ENCODE results near the gene TCHP.
A peak's percentile ranks its signal among the peaks of the same experiment; 100 is the strongest.
"Not testable (repeated sequence)": the region's sequence is repeated elsewhere in the genome, so short reads cannot be mapped to it uniquely, and the experiment has no call there.

The TCHP gene, protein sequence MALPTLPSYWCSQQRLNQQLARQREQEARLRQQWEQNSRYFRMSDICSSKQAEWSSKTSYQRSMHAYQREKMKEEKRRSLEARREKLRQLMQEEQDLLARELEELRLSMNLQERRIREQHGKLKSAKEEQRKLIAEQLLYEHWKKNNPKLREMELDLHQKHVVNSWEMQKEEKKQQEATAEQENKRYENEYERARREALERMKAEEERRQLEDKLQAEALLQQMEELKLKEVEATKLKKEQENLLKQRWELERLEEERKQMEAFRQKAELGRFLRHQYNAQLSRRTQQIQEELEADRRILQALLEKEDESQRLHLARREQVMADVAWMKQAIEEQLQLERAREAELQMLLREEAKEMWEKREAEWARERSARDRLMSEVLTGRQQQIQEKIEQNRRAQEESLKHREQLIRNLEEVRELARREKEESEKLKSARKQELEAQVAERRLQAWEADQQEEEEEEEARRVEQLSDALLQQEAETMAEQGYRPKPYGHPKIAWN

DNA sequence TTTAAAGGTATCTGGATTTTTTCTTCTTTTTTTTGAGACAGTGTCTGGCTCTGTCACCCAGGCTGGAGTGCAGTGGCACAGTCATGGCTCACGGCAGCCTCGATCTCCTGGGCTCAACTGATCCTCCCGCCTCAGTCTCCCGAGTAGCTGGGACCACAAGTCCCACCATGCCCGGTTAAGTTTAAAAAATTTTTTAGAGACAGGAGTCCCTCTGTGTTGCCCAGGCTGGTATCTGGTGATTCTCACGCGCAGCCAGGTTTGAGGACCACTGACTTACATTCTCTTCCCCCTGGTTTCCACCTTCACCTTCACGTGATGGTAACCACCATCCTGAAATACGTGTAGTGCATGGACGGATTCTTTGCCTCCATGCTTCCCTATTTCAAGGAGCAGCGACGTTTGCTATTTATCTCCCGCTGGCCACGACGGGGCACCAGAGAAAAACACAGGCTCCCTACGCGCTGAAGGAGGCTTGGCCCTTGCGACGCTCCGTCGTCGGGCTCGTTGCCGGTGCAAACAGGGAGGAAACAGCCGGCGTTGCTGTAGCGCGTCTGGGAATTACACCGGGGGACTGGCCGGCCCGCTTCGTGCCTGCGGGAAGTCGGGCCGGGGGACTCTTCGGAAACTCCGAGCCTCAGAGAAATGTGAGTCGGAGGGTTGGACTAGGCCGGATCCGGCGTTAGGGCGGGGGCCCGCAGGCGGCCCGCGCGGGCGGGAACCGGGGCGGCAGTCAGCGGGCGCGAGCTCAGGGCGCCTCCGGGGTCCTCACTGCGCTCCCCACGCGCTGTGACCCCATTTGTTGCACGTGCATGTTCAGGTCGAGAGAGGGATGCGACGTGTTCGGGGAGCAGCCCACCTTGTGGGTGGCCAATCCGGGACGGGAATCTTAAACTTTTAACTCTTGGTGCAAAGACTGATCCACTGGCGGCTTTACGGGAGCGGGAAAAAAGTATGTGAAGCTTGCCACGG, at the start of gene TCHP:
Gene TCHP, plus strand, starts transcription at position 492 of the 969 bp plus-strand sequence. CDS start 2,753 bp downstream, outside the sequence.
- DNase-seq = peak; percentile 83 to 85

DNA sequence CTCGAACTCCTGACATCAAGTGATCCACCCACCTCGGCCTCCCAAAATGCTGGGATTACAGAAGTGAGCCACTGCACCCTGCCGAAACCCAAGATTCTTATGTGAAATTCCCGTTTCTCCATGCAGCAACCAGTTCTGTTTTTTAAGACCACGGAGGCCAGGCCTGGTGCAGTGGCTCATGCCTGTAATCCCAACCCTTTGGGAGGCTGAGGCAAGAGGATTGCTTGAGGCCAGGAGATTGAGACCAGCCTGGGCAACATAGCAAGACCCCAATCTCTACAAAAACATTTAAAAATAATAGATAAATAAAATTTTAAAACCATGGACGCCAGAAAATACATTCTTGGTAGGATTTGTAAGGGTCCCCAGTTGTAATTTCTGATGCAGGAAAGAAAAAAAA, 49.6 kb upstream of the TCHP start:
- DNase-seq = not testable (repeated sequence)

DNA sequence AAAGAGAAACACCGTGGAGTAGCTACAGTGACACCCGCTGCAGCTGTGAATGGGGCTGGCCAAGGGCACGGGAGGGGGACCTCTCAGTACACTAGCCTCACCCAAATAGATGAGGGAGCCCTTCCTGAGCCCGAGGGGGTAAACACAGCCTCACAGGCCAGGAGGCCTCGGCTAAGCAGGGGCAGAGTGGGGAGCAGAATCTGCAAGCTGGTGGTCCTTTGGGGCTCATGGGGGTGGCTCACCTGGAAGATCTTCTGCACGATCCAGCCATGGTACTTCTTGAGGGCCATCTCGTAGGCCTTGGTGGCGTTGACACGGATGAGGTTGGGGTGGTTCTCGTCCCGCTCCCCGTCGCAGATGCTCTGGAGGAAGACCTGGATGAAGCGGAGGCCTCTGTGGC, 44.7 kb upstream of the TCHP start:
- DNase-seq = no peak

DNA sequence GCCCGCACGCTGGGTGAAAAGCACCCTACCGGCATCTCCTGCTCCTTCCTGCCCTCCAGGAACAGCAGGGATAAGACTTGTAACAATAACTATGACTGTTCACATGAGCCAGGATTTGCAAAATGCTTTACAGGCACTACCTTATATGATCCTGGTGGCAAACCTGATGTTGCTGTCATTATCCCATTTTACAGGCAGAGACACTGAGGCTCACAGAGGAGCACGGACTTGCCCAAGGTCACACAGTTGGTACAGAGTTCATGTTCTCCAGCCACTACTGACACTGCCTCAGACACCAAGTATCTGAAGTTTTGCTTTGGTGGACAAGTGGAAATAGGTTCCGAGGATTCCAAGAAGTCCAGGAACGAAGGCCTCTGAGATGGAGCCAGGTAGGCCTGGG, 42.4 kb upstream of the TCHP start:
- DNase-seq = no peak

DNA sequence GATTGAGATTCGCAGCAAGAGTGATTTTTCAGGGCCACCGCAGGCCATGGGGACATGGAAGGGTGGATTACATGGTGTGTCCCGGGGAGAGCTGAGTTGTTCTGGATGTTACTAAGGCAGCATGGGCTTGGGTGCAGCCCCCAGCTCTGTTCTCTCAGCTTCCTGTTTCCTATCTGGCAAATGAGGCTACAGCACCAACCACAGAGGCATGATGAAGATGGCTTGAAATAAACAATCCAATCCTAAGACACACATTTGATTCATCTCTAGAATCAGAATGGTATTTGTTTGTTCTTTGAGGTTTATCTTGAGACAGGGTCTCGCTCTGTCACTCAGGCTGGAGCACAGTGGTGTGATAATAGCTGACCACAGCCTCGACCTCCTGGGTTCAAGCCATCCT, 41.3 kb upstream of the TCHP start:
- DNase-seq = no peak

DNA sequence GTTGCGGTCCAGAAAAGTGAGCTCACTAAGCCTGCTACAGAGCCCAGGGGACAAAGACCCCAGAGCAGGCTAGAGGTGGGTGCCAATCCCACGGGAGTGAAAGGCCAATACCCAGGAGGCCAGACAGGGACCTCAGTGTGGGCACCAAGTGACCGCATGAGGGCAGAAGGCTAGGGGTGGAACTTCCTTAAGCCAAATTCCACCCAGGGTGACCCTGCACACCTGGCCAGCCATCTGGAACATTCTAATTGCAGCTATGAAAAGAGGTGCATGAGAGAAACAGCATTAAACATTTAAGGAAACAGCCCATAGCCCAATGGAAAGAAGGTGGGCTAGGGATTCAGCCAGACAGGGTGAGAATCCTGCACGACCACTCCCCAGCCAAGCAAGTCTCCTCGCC, 39.1 kb upstream of the TCHP start:
- DNase-seq = no peak

DNA sequence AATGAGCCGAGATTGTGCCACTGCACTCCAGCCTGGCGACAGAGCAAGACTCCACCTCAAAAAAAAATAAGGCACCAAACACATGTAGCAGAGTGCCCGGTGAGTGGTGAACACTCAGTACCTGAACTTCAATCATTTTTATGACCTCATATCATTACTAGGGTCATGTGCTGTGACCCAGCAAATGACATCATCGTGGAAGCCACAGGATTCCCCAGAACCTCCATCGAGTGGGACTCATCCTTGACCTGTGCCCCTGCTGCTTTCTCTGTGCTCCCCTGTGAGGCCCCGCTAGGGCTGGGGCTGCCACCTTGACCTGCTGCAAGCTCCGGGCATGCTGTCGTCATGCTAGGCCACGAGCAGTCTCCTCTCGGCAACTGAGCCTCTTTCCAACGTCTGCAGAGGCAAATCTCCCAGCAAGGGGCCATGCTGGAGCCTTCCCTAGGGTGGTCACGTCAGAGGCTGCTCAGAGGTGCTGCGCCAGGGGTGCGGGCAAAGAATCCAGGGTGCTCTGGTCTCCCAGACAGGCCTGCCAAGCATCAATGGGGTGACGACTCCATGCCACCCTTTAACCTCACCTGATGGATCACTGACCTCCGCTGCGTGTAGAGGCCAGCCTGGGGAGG, 38.3 kb upstream of the TCHP start:
- no peak for DNase-seq

DNA sequence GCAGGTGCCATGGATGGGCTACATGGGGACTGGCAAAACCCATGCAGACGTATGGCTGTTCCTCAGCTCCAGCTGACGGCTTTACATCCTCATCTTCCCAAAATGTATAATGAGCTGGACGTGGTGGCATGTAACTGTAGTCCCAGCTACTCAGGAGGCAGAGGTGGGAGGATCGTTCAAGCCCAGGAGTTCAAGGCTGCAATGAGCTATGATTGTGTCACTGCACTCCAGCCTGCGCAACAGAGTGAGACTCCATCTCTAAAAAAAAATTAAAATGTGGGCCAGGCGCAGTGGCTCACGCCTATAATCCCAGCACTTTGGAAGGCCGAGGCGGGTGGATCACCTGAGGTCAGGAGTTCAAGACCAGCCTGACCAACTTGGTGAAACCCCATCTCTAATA, 37.6 kb upstream of the TCHP start:
- not testable (repeated sequence) for DNase-seq

DNA sequence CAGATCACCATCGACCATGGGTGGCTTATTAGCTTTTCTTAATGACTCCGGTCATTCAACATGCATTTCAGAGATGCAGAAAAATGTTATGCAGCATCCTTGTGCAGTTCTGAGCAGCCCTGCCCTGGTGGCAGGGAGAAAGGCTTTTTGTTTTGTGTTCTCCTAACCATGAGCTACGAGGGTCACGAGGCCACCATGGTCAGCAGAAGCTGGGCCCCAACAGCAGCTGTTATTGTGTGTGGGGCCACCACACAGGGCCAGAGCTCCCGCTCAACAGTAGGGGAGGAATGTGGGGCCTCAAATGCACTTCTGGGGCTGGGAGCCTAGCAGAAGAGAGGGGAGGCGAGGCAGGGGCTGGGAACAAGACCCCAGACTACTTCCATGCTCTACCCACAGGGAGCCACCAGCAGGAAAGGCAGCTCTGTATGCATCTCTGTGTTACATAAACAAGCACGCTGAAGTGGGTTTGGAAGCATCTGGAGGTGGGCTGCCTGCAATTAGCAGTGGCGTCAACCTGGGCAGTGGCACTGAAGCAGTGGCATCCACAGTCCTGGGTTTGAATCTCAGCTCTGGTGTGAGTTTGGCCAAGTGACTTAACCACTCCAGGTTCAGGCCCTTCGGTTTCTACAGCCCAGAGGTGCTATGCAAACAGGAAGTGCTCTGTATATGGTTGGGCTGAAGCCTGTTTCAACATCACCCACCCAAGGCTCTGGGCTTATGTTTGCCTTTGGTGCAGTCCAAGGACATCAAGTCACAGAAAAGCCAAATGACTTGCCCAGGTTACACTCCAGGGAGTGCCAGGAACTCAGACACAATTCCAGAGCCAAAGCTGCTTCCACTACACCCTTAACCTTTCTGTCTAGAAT, 36.0 kb upstream of the TCHP start:
- peak; percentile 60 to 71 for DNase-seq

DNA sequence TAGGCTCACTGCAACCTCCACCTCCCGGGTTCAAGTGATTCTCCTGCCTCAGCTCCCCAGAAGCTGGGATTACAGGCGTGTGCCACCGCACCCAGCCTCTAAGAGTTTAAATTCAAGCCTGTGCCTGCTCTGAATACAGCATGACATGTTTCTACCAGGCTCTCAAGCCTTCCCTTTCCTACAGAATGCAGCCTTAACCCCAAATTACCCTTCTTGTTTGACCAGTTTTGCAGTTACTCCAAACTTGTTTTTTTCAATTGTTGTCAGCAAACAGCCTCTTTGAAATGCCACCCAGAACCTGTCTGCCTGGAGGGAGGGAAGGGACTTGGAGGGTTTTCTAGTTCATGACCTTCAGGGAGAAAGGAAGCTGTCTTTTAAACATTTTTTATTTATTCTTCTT, 35.2 kb upstream of the TCHP start:
- no peak for DNase-seq

DNA sequence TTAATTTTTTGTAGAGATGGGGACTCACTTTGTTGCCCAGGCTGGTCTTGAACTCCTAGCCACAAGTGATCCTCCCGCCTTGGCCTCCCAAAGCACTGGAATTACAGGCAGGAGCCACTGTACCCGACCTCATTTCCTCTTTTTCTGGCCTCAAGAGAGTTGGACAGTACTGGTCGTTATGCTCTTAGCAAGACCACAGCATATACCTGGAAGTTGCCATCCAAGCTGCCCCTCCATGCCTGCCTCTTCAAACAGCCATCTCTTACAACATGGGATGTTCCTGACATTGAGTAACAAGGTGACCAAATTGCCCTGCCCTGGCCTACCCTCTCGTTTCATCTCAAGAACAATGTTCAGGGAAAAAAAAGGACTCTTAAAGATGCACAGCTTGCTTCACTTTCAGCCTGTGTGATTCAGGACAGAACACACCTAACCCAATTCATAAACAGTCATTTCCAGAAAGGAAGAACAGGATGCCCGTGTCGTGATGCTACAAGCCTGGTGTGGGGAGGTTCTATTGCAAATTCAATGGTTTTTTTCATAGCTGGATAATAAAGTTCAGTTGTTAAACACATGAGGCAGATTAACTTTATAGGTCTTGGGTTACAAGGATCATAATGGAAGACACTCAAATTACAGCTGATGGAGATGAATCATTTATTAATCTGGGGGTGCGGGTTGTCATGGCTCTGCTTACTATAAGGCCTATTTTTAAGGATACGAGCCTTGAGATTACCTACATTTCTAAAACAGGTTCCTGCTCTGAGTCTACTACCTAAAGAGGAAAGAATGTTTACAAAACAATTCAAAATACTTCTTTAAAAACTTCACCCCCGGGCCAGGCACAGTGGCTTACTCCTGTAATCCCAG, 31.7 kb upstream of the TCHP start:
- peak; percentile 11 to 23 for DNase-seq

DNA sequence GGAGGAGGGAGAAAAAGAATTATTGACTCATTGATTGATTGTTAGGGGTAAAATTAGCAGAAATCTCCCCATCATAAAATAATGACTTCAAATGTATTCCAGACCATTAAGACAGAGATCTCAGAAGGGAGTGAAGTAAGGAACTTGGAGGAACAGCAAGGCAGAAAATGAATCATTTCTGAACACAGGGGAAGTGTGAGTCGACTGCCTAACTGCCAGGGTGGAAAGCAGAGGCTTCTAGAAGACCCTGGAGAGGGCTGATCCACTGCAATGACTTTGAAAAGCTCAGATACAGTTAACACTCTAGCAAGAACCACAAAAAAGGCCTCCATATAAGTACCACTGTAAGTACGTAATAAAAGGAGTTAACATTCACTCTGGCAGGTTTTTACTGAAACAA, 29.4 kb upstream of the TCHP start:
- DNase-seq = no peak

DNA sequence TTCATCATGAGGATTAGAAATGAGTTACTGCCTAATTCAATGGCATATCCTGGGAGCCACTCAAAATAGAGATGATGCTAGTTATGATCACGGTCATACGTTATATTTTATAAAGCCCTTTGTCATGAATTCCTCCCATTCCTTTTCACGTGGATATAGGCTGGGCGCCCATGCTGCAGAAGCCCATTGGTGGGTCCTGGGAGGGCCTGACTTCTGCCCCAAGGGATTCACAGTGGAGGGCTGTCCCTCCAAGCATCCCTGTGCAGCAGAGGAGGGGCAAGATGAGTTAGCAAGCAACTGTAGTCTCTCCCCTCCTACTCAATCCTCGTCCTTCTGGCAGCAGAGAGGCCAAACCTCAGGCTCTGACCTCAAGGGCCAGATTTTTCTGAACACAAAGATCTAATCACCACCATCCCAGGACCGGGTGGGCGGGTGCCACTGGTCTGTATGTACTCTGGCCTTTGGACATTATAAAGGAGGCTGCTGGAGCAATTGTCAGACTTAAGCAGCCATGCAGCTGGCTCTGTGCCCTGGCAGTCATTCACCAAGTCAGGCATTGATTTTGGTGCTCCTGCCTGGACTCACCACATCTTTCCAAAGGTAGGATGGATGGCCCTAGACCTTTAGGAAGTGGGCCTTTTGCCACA, 28.3 kb upstream of the TCHP start:
- no peak for DNase-seq

DNA sequence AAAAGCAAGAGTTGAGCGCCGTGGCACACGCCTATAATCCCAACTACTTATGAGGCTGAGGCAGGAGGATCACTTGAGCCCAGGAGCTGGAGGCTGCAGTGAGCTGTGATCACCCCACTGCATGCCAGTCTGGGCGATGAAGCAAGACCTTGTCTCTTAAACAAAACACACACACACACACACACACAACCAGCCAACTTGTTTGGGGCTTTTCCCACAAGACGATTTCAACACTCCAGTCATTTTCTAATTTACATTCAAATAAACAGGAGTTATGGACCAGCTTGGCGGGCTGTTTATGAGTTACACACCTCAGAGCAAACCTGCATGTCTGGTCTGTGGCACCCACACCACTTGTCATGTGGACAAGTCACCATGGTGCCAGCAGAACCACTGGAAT, 26.4 kb upstream of the TCHP start:
- no peak for DNase-seq

DNA sequence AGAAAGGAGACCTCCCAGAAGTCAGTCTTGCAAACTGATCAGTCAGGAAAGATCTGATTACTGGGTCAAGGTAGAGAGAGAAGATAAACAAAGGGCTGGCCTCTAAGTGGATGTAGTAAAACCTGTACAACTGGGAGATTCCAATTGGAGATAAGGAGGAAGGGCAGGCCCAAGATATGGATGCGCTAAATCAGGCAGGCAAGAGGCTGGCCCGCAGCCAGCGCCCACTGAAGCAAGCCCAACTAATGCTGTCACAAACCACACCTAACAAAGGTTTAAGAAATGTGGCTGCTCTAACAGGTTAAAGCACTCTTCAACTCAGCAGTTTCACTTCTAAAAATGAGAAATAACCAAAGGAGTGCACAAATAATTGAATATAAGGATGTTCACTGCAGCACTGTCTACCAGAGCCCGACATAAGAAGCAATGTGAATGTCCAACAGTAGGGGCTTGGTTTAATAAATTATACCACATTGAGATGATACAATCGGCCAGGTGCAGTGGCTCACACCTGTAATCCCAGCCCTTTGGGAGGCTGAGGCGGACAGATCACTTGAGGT, 24.4 kb upstream of the TCHP start:
- DNase-seq = no peak

DNA sequence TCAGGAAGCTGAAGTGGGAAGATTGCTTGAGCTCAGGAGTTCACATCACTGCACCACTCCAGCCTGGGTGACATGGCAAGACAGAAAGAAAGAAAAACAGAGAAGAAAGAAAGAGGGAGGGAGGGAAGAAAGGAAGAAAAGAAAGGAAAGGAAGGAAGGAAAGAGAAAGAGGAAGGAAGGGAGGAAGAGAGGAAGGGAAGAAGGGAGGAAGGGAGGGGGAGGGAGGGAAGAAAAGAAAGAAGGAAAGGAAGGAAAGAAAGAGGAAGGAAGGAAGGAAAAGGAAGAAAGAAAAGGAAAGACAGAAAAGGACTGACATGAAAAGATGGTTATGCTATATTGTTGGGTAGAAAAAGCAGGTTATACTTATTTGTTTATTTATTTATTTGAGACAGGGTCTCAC, 23.7 kb upstream of the TCHP start:
- no peak for DNase-seq

DNA sequence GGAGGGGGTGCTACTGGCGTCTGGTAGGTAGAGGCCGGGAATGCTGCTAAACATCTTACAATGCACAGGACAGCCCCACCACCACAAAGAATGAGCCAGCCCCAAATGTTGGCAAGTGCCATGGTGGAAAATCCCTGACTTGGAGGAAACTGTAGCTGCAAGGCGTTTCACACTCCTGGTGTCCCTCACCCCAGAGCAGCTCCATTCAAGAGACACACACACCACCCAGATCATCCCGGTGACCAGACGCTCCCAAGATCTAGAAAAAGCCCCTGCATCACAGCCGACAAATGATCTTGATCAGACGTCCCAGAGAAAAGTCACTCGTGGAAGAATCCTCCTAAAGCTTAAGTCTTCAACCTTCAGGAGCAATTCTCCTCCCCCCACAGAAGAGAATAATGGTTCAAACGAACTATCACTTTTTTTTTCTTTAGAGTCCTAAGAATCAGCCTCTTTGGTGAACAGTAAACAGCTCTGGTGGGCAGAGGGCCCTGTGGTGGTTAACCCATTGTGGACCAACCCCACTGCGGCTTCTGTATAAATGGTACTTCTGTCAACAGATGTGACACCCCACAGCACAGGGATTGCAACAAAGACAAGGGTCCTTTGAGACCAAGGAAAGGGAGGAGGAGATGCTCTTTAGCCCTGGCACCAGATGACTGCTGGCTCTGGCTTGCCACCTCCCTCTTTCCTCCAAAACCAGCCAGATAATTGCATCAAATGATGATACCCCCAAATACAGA, 22.4 kb upstream of the TCHP start:
- DNase-seq = no peak

DNA sequence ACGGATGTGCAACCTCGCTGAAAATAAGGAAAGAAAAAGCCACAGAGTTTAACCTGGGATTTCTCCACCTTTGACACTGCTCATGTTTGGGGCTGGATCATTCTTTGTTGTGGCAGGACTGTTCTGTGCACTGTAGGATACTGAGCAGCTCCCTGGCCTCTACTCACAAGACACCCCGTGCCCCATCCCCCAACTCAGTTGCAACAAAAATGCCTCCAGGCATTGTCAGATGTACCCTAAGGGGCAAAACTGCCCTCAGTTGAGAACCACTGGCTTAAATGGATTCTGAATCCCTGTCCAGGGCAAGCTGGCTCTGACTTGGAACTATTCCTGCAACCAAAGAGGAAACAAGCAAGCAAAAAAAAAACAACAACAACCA, 21.8 kb upstream of the TCHP start:
- no peak for DNase-seq

DNA sequence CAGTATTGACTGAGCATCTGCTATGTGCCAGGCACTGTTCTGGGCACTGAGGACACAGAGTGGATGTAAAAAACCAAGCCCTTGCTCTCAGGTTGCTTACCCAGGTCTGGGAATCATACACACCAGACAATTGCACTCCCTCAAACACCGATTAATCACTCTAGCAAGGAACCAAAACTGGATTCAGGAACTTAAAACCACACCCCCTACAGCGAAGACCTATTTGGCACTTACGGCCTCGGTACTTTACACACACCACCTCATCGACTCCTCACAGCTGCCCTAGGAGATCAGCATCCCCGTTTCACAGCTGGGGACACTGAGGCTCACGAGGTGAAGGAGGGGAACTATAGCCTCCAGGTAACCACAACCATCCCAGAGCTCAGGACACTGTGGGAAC, 21.3 kb upstream of the TCHP start:
- DNase-seq = no peak

All from AML-193 (cell line).